ENCODE measurements around the gene MBD3L4.

MBD3L4 gene

GRCh38 chr19:7076151-7076550, 36.2 kb upstream of the MBD3L4 start:
- no peak for ATAC-seq
- TF ChIP-seq PATZ1 (CRISPR knock-in tag; IDR thresholded peaks at IDR 0.05; ENCODE audit: borderline replicate concordance) (no peak), SNAI2 (CRISPR knock-in tag; IDR thresholded peaks at IDR 0.05) (no peak), ZNF8 (CRISPR knock-in tag; IDR thresholded peaks at IDR 0.05) (no peak), PPARA (CRISPR knock-in tag; IDR thresholded peaks at IDR 0.05; ENCODE audit: borderline replicate concordance) (no peak), ISL1 (CRISPR knock-in tag; IDR thresholded peaks at IDR 0.05) (no peak), ZC3H10 (CRISPR knock-in tag; IDR thresholded peaks at IDR 0.05) (no peak), BACH2 (CRISPR knock-in tag; IDR thresholded peaks at IDR 0.05; ENCODE audit: borderline replicate concordance) (no peak), ZNF70 (CRISPR knock-in tag; IDR thresholded peaks at IDR 0.05) (no peak), ESRRG (CRISPR knock-in tag; IDR thresholded peaks at IDR 0.05) (no peak), CREB5 (CRISPR knock-in tag; IDR thresholded peaks at IDR 0.05; ENCODE audit: low read depth) (no peak), GLIS3 (CRISPR knock-in tag; IDR thresholded peaks at IDR 0.05) (no peak), TSHZ2 (CRISPR knock-in tag; IDR thresholded peaks at IDR 0.05) (no peak), ZFP3 (CRISPR knock-in tag; IDR thresholded peaks at IDR 0.05) (no peak)

GRCh38 chr19:7074705-7075282, 34.8 kb upstream of the MBD3L4 start:
- TF ChIP-seq CSRNP3 (CRISPR knock-in tag; IDR thresholded peaks at IDR 0.05) (no peak), SNAI2 (CRISPR knock-in tag; IDR thresholded peaks at IDR 0.05) (no peak), TOX (CRISPR knock-in tag; IDR thresholded peaks at IDR 0.05; ENCODE audit: borderline replicate concordance) (no peak), PPARA (CRISPR knock-in tag; IDR thresholded peaks at IDR 0.05; ENCODE audit: borderline replicate concordance) (no peak), ZC3H10 (CRISPR knock-in tag; IDR thresholded peaks at IDR 0.05) (no peak), GLIS3 (CRISPR knock-in tag; IDR thresholded peaks at IDR 0.05) (no peak), ZNF70 (CRISPR knock-in tag; IDR thresholded peaks at IDR 0.05) (no peak), ISL1 (CRISPR knock-in tag; IDR thresholded peaks at IDR 0.05) (no peak), TSHZ2 (CRISPR knock-in tag; IDR thresholded peaks at IDR 0.05) (no peak), BACH2 (CRISPR knock-in tag; IDR thresholded peaks at IDR 0.05; ENCODE audit: borderline replicate concordance) (no peak), ESRRG (CRISPR knock-in tag; IDR thresholded peaks at IDR 0.05) (no peak), ZFP30 (CRISPR knock-in tag; IDR thresholded peaks at IDR 0.05) (no peak), CSDC2 (CRISPR knock-in tag; IDR thresholded peaks at IDR 0.05) (no peak), PATZ1 (CRISPR knock-in tag; IDR thresholded peaks at IDR 0.05; ENCODE audit: borderline replicate concordance) (no peak)

More at GRCh38 chr19:7074705-7075282, 34.8 kb upstream of the MBD3L4 start:
- no peak for ATAC-seq

Measured in SK-N-SH treated with all-trans-retinoic acid at 6 μM for 48 hours (cell line).